Stimulated activated CD8-positive, alpha-beta memory T cell treated with anti-CD3 and anti-CD28 coated beads, Interleukin-4, amount 100 ng/mL, for 1 hour (primary cell): ENCODE data around the gene SEMA4D.

Source experiments
- DNase-seq, 2 donors: peaks; one replicate each; pipeline ENCODE4 v3.0.0-alpha.2; 2020; ENCODE audit warnings: low read depth in 2 of 2, low spot score in 1 of 2

SEMA4D gene

DNA sequence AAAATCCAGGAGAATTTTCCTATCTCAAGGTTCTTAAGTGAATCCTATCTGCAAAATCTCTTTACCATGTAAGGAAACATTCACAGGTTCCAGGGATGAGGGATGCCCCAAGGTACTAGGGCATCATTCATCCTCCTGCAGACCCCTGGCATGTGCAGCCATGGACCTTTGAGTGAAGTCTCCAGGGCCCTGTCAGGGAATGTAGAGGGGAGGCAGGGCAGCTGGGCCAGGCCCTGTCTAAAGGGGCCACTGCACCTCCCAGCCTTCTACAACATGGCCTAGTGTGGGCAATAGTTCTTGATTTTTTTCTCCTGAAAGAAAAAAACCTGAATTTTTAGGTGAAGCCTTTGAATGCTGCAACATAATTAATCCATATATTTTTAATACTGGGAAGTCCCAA, 63.3 kb downstream of the SEMA4D start:
- no peak for DNase-seq

DNA sequence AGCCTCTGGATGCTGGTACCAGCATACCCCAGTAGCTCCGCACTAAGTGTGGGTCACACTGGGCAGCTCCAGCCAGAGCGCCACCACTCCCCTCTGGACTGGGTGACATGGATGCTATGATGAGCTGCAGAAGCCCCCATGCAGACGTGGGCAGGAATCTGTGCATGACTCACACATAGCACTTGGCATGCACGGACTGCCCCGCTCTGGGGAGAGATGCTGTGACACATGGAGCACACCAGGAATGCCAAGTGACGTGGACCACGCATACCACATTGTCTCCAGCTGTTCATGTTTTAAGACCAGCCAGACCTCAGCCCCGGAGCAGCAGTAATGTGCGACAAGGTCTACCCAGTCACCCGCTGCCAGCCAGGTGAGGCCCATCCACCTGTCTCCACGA, 64.1 kb downstream of the SEMA4D start:
- no peak for DNase-seq

DNA sequence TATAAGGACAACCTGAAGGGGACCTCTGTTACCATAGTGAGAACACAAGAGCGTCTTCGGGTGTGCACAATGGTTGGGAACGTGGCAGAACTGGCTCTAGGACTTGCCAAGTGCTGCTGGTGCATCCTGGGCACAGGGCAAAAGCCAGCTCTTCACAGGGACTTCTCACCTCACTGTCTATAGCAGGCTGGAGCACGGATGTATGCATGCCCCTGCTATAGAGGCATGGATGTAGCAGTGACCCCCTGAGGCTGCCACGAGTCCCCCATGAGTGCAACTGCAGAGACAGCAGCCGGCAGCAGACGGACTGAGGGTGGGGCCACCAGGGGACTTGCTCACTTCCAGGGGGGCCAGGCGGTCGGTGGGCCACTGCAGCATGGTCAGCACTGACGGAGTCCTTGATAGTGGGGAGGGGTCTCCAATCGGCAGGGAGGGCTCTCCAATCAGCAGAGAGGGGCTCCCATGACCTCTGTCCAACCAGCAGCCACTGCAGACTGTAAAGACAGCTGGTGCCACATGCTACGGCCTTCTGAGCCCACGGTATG, 64.9 kb downstream of the SEMA4D start:
- no peak for DNase-seq

DNA sequence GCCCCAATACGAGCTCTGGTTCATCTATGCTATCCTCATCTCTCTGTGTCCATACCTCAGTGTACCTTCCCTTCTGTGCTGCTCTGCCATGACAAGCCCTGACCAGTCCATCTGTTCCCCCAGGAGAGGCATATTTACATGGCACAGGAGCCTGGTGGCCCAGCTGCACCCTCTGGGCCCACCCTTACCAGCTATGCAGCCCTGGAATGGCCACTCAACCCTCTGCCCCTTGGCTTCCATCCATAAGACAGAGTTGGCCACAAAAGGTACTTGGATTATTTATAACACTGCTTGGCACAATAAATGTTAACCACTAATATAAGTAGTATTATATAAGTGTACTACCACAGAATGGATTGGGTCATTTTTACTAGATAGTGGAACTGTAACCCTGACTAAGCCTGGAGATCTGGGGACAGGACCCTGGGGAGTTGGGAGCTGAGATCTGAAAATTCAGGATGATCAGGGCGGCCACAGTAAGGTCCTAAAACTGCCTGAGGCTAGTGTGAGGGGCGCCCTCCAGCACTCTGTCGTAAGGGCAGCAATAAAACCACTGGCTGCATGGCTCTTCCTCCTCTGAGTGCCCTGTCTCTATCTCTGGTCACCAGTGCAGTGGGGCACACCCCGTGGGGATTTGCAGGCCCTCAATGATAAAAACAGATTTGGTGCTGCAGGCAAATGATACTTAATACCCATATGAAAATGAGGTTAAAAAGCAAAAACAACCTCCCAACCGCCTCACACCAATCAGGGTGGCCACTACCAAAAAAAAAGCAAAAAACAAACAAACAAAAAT, 65.8 kb downstream of the SEMA4D start:
- DNase-seq = no peak

- DNase-seq = no peak
Measured at GRCh38 chr9:89430995-89431394, 66.9 kb downstream of the SEMA4D start.

- DNase-seq = no peak
Measured at GRCh38 chr9:89428901-89429890, 68.7 kb downstream of the SEMA4D start.

- no peak for DNase-seq
Measured at GRCh38 chr9:89428222-89428761, 69.6 kb downstream of the SEMA4D start.

GRCh38 chr9:89427621-89428221, 70.2 kb downstream of the SEMA4D start:
- DNase-seq = peak; percentile 63 to 64

GRCh38 chr9:89426384-89426961, 71.4 kb downstream of the SEMA4D start:
- DNase-seq = no peak

DNA sequence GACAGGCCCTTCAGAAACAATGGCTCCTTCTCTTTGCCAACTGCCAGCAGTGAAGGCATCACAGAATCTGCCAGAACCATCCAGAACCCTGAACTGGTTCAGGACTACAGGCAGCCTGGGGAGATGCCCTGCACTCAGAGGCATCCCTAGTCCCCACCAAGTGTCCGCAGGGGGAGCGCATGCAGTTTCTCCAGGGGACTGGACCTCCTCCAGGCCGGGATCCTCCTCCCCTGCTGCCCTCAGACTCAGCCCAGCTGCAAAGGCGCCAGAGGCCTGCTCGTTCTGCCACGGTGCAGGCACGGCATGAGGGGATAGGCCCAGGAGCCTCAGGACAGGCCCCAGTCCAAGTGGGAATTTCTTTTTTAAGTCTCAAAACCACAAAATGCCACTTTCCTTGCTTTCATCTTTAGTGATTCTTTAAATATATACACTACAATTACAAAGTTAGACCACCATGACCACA, 72.0 kb downstream of the SEMA4D start:
- no peak for DNase-seq

GRCh38 chr9:89425024-89425805, 72.7 kb downstream of the SEMA4D start:
- DNase-seq = no peak

- DNase-seq = peak in 1 of 2 donors; percentile 49
Measured at GRCh38 chr9:89422151-89422975, 75.5 kb downstream of the SEMA4D start.

DNA sequence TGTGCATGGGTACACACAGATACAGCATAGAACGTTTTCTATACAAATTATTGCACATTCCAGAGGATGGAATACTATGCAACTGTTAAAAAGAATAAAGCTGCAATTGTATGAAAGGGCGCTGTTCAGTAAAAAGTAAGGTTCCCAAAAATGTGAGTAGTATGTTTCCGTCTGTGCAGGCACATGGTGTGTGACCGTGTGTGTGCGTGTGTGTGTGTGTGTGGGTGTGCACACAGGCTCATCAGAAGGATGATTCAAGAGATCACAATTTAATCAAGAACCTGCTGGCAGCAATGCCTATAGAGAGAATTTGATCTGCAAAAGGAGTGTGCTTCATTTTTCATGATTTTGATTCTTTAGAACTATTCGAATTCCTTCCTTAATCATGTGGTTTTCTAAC, 76.3 kb downstream of the SEMA4D start:
- no peak for DNase-seq

GRCh38 chr9:89420397-89421178, 77.3 kb downstream of the SEMA4D start:
- DNase-seq = no peak

- DNase-seq = no peak
Measured at GRCh38 chr9:89419978-89420394, 77.9 kb downstream of the SEMA4D start.

DNA sequence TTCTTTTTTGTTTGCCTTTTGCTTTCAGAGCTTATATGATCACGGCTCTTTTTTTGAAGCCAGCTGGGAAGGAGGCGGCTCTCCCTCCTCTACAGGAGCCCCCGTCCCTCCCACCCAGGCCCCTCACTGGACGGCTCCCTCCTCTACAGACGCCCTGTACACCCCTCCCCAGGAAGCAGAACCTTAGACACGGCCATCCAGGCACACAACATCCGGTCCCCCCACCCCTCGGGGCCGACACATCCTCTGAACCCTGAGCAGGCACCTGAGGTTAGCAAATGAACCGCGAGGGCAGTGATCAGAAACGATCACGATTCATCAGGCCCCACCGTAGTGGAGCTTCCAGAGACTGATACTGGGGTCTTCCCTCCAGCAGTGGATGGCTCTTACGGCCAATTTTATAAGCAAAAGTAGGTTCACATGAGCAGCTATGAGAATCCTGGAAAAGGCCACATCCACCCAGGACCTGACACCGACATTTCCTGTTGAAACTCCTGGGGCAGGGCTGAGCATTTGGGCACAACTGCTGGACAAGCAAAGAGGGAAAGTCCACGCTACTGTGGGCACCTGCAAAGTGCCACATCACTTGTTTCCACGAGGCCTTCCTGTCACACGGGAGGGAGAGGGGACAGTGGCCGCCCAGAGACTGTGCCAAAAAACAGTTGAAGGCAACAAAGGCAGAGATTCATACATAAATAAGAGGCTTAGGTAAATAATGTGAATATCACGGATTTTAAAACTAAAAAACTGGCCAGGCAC, 78.9 kb downstream of the SEMA4D start:
- peak in 1 of 2 donors; percentile 60 for DNase-seq

GRCh38 chr9:89418474-89418845, 79.5 kb downstream of the SEMA4D start:
- DNase-seq = no peak
